ENCODE data around the gene RING1.
A peak's percentile ranks its signal among the peaks of the same experiment; 100 is the strongest.
"Not testable (repeated sequence)": the region's sequence is repeated elsewhere in the genome, so short reads cannot be mapped to it uniquely, and the experiment has no call there.

RING1 gene

GRCh38 chr6:33205191-33206026 is 2.9 kb upstream of the RING1 start:
- FAIRE-seq (no peak), DNase-seq (ENCODE audit: insufficient read length, low spot score) (peak; percentile 47)

GRCh38 chr6:33206027-33206863 is 2.1 kb upstream of the RING1 start:
- DNase-seq (ENCODE audit: insufficient read length, low spot score) (no peak), FAIRE-seq (no peak)

GRCh38 chr6:33206864-33207551 is 1.3 kb upstream of the RING1 start:
- DNase-seq (ENCODE audit: insufficient read length, low spot score) (no peak), FAIRE-seq (no peak)

GRCh38 chr6:33207552-33208090 is 679 bp upstream of the RING1 start:
- FAIRE-seq (no peak), DNase-seq (ENCODE audit: insufficient read length, low spot score) (no peak)

GRCh38 chr6:33209856-33210255 is 1.6 kb downstream of the RING1 start:
- FAIRE-seq (no peak), DNase-seq (ENCODE audit: insufficient read length, low spot score) (no peak)

- FAIRE-seq (no peak), DNase-seq (ENCODE audit: insufficient read length, low spot score) (no peak)
Measured at GRCh38 chr6:33211136-33211535, 2.8 kb downstream of the RING1 start.

- FAIRE-seq (no peak), DNase-seq (ENCODE audit: insufficient read length, low spot score) (no peak)
Measured at GRCh38 chr6:33211666-33212422, 3.5 kb downstream of the RING1 start.

- FAIRE-seq (peak; percentile 63), DNase-seq (ENCODE audit: insufficient read length, low spot score) (no peak)
Measured at GRCh38 chr6:33212857-33213165, 4.5 kb downstream of the RING1 start.

- DNase-seq (ENCODE audit: insufficient read length, low spot score) (no peak), FAIRE-seq (peak; percentile 67)
Measured at GRCh38 chr6:33213166-33213988, 5.1 kb downstream of the RING1 start.

- DNase-seq (ENCODE audit: insufficient read length, low spot score) (no peak), FAIRE-seq (no peak)
Measured at GRCh38 chr6:33213989-33214335, 5.7 kb downstream of the RING1 start.

GRCh38 chr6:33215271-33216116 is 7.2 kb downstream of the RING1 start:
- DNase-seq (ENCODE audit: insufficient read length, low spot score) (no peak), FAIRE-seq (no peak)

GRCh38 chr6:33216117-33216649 is 7.9 kb downstream of the RING1 start:
- DNase-seq (ENCODE audit: insufficient read length, low spot score): no peak
- no peak for FAIRE-seq

GRCh38 chr6:33217246-33217645 is 8.9 kb downstream of the RING1 start:
- DNase-seq (ENCODE audit: insufficient read length, low spot score): no peak
- no peak for FAIRE-seq

- no peak for DNase-seq (ENCODE audit: insufficient read length, low spot score)
- FAIRE-seq: no peak
Measured at GRCh38 chr6:33217681-33218080, 9.4 kb downstream of the RING1 start.

- not testable (repeated sequence) for DNase-seq (ENCODE audit: insufficient read length, low spot score); FAIRE-seq
Measured at GRCh38 chr6:33226503-33227120, 18.3 kb downstream of the RING1 start.

- DNase-seq (ENCODE audit: insufficient read length, low spot score) (no peak), FAIRE-seq (no peak)
Measured at GRCh38 chr6:33235221-33235634, 26.9 kb downstream of the RING1 start.

- no peak for DNase-seq (ENCODE audit: insufficient read length, low spot score)
- FAIRE-seq: no peak
Measured at GRCh38 chr6:33236328-33236727, 28.0 kb downstream of the RING1 start.

- DNase-seq (ENCODE audit: insufficient read length, low spot score) (no peak), FAIRE-seq (no peak)
Measured at GRCh38 chr6:33236852-33237251, 28.6 kb downstream of the RING1 start.

Data from HTR-8/SVneo (cell line).